Activated CD4-positive, alpha-beta T cell treated with anti-CD3 and anti-CD28 coated beads for 1 hour (primary cell): Measurements from ENCODE around the gene VPS13D.
"Not testable (repeated sequence)": the region's sequence is repeated elsewhere in the genome, so short reads cannot be mapped to it uniquely, and the experiment has no call there.

Source experiments
- DNase-seq: peaks from one replicate; pipeline ENCODE4 v3.0.0-alpha.2; 2020

Gene VPS13D

DNA sequence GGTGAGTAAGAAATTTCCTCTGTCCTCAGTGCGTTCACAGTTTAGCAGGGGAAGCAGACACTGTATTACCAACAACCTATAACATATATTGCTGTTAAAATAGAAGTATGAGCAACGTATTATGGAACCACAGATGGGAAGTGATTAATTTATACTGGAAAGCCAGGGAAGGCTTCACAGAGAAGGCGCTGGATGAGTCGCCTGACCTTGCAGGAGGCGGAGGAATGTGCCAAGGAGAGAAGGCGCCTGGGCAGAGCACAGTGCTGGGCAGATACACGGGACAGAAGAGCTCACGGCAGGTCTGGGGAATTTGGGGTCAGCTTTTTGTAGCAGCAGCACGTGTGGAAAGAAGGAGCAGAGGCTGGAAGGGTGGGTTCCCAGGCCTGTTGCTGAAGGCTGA, 271.8 kb downstream of the VPS13D start:
- DNase-seq: no peak

DNA sequence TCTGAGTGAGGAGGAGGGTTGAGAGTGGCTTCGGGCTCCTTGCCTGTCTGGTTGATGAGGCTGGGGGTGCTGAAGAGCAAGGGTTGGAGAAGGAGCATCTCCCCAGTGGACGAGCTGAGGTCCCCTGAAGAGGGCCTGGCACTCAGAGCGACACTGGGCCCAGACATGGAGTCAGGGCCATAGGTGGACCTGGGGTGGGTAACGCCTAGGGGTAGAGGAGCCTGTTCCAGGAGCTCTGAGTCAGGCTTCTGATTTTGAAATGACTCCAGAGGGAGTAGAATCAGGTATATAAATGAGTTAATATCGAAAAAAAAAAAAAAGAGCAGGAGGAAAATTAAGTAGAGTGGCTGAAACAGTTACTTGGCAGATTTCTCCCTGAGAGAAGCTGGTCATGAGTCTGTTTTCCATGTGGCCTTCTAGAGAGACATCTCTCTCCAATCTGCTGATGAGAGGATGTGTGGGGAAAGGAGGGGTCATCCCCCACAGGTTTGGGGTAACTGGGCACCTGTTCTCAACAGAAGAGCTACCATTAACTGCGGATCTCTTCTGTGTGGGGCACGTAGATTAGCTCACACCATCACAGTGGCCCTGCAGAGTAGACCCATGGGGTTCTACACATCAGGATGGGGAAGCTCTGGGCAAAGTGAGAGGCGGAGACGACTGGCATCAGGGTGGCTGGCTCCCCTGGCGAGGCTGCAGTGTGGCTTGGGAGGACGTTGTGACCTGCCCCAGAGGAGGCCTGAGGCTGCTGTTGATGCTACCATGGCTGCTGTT, 272.7 kb downstream of the VPS13D start:
- no peak for DNase-seq

DNA sequence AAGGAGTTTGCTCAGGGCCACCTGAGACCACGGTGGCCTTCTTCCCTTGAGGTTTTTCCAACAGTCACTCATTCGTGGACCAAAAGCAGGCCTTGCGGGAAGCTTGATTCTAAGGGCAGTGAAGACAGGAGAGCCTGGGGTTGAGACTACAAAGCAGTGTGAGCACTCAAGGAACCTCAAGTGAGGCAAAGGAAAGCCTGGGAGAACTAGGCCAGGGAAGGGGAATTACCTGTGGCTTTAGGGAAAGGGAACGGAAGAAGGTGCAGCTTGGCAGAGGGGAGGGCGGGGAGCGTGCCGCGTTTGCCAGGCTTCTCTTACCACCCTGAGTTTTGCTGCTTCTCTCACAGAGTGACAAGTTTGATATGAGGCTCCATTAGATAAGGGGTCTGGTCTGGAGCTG, 273.9 kb downstream of the VPS13D start:
- DNase-seq: no peak

- no peak for DNase-seq
Measured at GRCh38 chr1:12504601-12505000, 274.8 kb downstream of the VPS13D start.

DNA sequence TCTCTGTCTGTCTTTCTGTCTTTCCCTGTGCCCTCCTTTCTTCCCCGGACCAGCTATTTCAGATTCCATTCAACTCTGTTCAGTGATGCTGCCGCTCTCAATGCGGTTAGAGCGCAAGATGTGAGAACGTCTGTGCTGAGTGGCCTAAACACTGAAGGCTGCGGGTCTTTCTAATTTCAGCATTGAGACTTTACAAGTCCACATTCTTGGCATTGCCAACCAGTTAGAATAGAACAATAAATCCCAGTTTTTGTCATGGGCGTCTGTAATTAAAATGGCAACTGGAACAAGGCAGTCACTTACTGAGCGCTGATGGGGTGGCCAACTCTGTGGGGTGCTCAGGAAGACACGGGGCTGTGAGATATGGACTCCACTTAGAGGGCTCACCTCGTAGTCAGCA, 275.4 kb downstream of the VPS13D start:
- no peak for DNase-seq

DNA sequence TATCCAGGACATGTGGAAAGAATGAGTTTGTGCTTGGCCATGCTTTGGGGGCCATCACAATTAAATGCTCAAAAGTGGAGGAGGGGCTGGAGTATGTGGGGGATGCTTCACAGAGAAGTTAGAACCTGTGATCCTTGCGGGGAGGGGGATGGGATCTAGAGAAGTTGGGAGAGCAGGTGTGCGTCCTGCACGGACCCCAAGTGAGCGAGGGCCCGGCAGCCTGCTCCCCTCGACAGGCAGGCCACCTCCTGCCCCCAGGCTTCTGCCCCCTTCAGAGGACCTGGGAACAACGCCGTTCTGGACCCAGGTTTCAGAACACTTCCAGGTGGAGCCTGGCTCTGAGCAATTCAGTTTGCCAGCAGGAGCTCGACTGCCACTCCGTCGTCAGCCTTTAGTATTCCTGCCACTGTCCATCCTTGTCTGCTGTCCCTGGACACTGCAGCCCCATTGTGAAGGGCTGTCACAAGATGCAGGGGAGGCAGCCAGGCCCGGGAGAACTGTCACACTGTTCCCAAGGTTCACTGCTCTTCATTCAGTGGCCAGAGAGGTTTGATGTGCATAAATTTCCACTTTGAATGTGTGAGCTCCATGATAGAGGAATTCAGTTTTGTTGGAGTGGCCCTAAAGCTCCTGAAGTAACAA, 275.9 kb downstream of the VPS13D start:
- DNase-seq: no peak

GRCh38 chr1:12506281-12507280, 276.8 kb downstream of the VPS13D start:
- DNase-seq: no peak

- DNase-seq: no peak
Measured at GRCh38 chr1:12507631-12508030, 277.8 kb downstream of the VPS13D start.

- DNase-seq: no peak
Measured at GRCh38 chr1:12508849-12509248, 279.0 kb downstream of the VPS13D start.

GRCh38 chr1:12511128-12511484, 281.3 kb downstream of the VPS13D start:
- DNase-seq: no peak

DNA sequence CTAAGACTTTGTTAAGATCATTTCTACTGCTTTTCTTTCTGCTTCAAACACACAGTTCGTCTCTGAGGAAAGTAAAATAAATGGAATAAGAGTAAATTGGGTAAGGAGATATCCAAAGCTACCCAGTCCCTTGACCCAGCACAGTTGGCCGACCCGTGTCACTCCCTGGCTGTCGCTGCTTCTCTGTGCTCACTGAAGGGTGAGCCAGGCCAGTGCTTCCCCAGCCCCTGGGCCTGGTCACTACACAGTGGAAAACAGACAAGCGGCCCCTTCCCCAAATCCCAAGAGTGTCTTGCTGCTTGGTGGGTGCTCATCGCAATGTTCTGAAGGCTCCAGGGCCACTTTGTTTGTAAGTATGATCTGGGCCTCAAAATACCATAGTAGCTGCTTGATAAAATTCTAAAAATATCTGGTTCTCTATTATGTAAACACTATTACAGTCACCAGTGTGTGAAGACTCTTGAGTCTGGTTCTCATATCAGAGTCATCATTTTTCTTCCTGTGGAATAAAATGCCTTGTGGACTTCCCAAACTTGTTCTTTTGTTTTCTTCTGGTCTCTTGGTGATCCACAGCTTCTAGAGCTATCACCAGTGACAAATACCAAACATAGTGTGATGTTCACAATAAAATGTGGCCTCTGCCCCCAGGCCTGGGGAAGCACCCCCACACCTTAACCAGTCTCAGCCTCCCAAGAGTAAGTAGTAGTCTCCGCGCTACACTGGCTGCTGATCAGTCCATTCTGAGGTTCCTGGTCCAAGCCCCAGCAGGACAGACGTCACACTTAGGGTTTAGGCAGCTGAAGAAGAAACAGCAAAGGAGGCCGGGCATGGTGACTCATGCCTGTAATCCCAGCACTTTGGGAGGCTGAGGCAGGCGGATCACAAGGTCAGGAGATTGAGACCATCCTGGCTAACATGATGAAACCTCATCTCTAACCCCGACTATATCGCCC, 282.0 kb downstream of the VPS13D start:
- DNase-seq: no peak

DNA sequence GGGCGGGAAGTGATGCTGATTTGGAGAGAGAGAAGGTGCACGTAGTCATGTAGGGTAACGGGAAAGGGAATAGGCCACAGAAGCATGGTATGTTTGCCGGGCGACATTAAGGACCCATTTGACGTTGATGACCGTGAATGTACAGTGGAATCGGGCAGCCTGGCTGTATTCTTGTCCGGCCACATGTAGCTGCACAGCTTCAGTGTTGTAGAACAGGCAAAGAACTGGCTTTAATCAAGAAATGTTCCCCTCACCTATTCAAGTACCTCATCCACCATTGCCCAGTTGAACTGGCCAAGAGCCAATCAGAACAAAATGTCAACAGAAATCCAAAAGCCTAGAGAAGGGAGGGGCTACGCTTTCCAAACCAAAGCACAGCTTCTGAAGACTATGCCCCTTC, 283.4 kb downstream of the VPS13D start:
- DNase-seq: no peak

DNA sequence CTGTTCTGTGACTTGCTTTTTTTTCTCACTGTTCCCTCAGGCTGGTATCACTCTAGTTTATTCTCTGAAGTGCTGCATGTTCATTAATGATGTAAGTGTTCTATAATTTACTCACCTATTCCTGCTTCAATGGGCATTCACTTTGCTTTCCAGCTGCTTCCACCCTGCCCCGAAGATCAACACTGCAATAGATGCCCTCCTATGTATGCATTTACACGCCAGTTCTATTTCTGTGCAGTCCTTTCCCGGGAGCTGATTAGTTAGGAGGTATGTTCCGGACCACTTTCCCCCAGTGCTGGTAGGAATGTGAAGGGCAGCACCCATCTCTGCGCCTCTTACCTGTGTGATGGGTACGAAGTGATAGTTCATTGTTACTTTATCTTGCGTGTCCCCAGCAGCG, 284.8 kb downstream of the VPS13D start:
- DNase-seq: no peak

- DNase-seq: no peak
Measured at GRCh38 chr1:12515234-12515633, 285.4 kb downstream of the VPS13D start.

GRCh38 chr1:12516741-12517140, 286.9 kb downstream of the VPS13D start:
- no peak for DNase-seq

GRCh38 chr1:12518931-12519692, 289.3 kb downstream of the VPS13D start:
- DNase-seq: no peak

GRCh38 chr1:12519693-12520364, 290.0 kb downstream of the VPS13D start:
- DNase-seq: no peak

- DNase-seq: no peak
Measured at GRCh38 chr1:12521096-12521495, 291.3 kb downstream of the VPS13D start.

- not testable (repeated sequence) for DNase-seq
Measured at GRCh38 chr1:12522780-12523179, 292.9 kb downstream of the VPS13D start.

DNA sequence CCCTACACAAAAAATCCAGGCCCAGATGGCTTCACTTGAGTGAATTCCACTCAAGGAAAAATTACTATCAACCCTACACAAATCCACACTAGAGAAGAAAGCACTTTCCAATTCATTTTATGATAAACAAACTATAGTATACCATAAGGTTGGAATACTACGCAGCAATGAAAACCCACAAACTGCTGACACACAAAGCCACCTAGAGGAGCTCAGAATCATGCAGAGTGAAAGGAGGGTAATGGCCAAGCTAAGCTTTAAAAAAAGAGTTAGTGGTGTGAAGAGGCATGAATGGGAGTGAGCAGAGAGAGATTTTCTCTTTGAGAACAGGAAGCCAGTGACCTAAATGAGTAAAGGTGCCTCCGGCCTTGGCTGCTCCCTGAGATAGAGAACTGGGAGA, 294.4 kb downstream of the VPS13D start:
- no peak for DNase-seq
